Fibroblast of lung (primary cell): Measurements from ENCODE around the gene TVP23C.

Experiments
- CTCF ChIP-seq, 2 donors: IDR thresholded peaks in 1 of 2; conservative IDR thresholded peaks in 1 of 2; 1 replicate in 1 of 2; 2 replicates in 1 of 2; pipeline ENCODE4 v1.5.1; 2011 to 2012; ENCODE audit warnings: low read length in 2 of 2, control low read depth in 1 of 2, inconsistent platforms in 1 of 2, low read depth in 1 of 2, mild to moderate bottlenecking in 1 of 2
- EZH2 ChIP-seq: IDR thresholded peaks from 2 replicates; pipeline ENCODE4 v1.5.1; 2012; ENCODE audit warnings: low read length, control low read depth, mild to moderate bottlenecking; ENCODE audit errors: missing control alignments

GRCh38 chr17:15456496-15456895, 106.8 kb downstream of the TVP23C start:
- TF ChIP-seq CTCF (conservative IDR thresholded peaks at IDR 0.05 in 1 of 2, IDR thresholded peaks at IDR 0.05 in 1 of 2; ENCODE audit: low read depth in 1 of 2, low read length in 2 of 2) (no peak), EZH2 (no peak)
